ENCODE measurements around the gene KIF2C. TPM values are rescaled to one million over a fixed set of nuclear protein-coding genes. Genes with fewer than 3 reads are reported as not detected.

Gene KIF2C
- total and polyA plus RNA-seq, 2 of the 4 experiments (the other 2 are of a cell fraction), result 31.6 to 45.0 TPM

DNA sequence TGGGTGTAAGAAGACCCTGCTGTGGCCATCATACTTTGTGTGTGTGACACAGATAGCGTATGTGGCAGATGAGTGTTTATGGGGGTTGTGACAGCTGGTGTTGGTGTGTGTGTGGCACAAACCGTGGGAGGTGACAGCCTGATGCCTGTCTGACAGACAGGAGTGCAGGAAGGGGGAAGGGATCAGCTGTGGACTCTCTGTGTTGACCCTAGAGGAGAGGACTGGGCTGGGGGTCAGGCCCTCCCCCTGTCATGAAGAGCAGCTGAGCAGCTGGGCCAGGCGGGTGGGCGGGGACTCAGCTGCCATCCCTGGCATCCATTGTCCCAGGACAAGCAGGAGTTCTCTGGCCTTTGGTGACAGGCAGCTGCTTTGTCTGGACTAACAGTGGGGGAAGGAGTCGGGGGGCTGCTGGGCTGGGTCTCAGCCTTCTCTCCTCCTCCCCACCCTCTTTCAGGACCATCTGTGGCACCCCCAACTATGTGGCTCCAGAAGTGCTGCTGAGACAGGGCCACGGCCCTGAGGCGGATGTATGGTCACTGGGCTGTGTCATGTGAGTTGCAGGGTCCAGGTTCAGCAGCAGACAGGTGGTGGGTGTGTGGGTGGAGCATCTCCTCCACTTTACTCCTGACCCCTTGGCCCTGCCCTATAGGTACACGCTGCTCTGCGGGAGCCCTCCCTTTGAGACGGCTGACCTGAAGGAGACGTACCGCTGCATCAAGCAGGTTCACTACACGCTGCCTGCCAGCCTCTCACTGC is 62.8 kb downstream of the KIF2C start:
- intact Hi-C loops (cut with micrococcal nuclease), result loop anchor here (10.0 kb wide), 1 partner anchor 502 kb away; no protein-coding TSS in a partner anchor
- CTCF ChIA-PET, result interaction anchor here (0.6 kb wide), 1 partner anchor 36 kb away, joined by 3 read pairs; no protein-coding TSS in a partner anchor
- dilution Hi-C loops (cut with HindIII; ENCODE audit: low sequenced_read_pairs, unreplicated experiment), result no loop called here

More for the DNA sequence above, 62.8 kb downstream of the KIF2C start:
- Histone ChIP-seq H2AFZ (replicated peaks; ENCODE audit: low read length, poor library complexity) (no peak overlapping the region), H2BK5ac (ENCODE audit: low read depth, low read length, poor library complexity, severe bottlenecking) (peak overlapping the region; percentile 71), H3K4me3 (ENCODE audit: insufficient read depth, low read depth, low read length) (peak overlapping the region; percentile 74), H3K79me1 (ENCODE audit: low read depth in 1 of 2, low read length in 2 of 2) (peaks cover 14 to 41% of the 10 kb centered on the region in 2 experiments; a peak in 3 of 4 replicates), H3K56ac (ENCODE audit: extremely low read depth, insufficient read depth, low read length) (no peak overlapping the region), H3K27me3 (ENCODE audit: control insufficient read depth, insufficient read depth, low read length) (no peaks in the 10 kb centered on the region), H3K9ac (ENCODE audit: low read depth, low read length) (peak overlapping the region; percentile 87), H3K14ac (replicated peaks; ENCODE audit: low read depth, low read length) (peak overlapping the region; percentile 97), H4K8ac (ENCODE audit: low read depth in 2 of 2, low read length in 2 of 2) (no peak overlapping the region), H4K5ac (ENCODE audit: low read depth, low read length) (no peak overlapping the region), H3K9me1 (ENCODE audit: insufficient read depth, low read length) (peaks cover 12% of the 10 kb centered on the region), H4K91ac (ENCODE audit: insufficient read depth, low read depth, low read length) (peak overlapping the region; percentile 5; the same call in 1 of the 2 replicates), H2BK120ac (ENCODE audit: low read depth, low read length) (peak overlapping the region; percentile 28), H3K36me3 (ENCODE audit: control insufficient read depth, insufficient read depth, low read length) (peaks cover 37% of the 10 kb centered on the region), H3K4me2 (ENCODE audit: low read depth, low read length) (peak overlapping the region; percentile 100), H2BK20ac (ENCODE audit: low read depth, low read length) (no peak overlapping the region), H3K27ac (ENCODE audit: insufficient read depth, low read length) (peak overlapping the region; percentile 67), H3K18ac (ENCODE audit: low read depth, low read length) (peak overlapping the region; percentile 82), H2AK5ac (ENCODE audit: low read depth, low read length) (peak overlapping the region; percentile 90), H4K20me1 (ENCODE audit: insufficient read depth, low read length) (peaks cover 28% of the 10 kb centered on the region), H3K9me3 (ENCODE audit: control insufficient read depth, insufficient read depth, low read length) (no peaks in the 10 kb centered on the region), H3K23ac (ENCODE audit: low read depth, low read length) (peak overlapping the region; percentile 91), H3K4me1 (ENCODE audit: control insufficient read depth, insufficient read depth, low read length) (peaks cover 20% of the 10 kb centered on the region), H3K4ac (ENCODE audit: low read depth, low read length) (peak overlapping the region; percentile 95), H2BK15ac (ENCODE audit: low read depth, low read length) (peak overlapping the region; percentile 4; the same call in 1 of the 3 replicates), H2AK9ac (replicated peaks; ENCODE audit: low read depth, low read length, poor library complexity) (peak overlapping the region; percentile 89)
- 80% methylated on average over 5 of the region's 13 CpGs; no CpG with 5 or more reads in 1 of the 2 experiments for WGBS, 2 experiments (ENCODE audit: extremely low coverage in 2 of 2, insufficient read length in 1 of 2)
- POLR2A ChIA-PET (ENCODE audit: unreplicated experiment), result interaction anchor here (0.7 kb wide), 2 partner anchors 11 to 17 kb away, joined by 5 read pairs; no protein-coding TSS in a partner anchor
- ATAC-seq (ENCODE audit: low read depth) (no peak), DNase-seq (no peak)
- in situ Hi-C loops (cut with MboI; ENCODE audit: low sequenced_read_pairs), result no loop called here
- no peak for TF ChIP-seq MXI1 (IDR thresholded peaks at IDR 0.05; ENCODE audit: borderline replicate concordance, low read depth, low read length)
- TF ChIP-seq SMC3 (IDR thresholded peaks at IDR 0.05; ENCODE audit: low read depth, low read length), result no peak
- TF ChIP-seq FOS (IDR thresholded peaks at IDR 0.05; ENCODE audit: low read depth, low read length), result no peak
- TF ChIP-seq BHLHE40 (IDR thresholded peaks at IDR 0.05; ENCODE audit: low read depth, low read length), result no peak
- no peak for TF ChIP-seq RCOR1 (IDR thresholded peaks at IDR 0.05; ENCODE audit: insufficient replicate concordance, low read length)
- BruUV-seq (replicated peaks), result no TSS peak

Measured in IMR-90 (cell line).